Measurements from ENCODE around the gene GSDMA.
A peak's percentile ranks its signal among the peaks of the same experiment; 100 is the strongest.
"Not testable (repeated sequence)": the region's sequence is repeated elsewhere in the genome, so short reads cannot be mapped to it uniquely, and the experiment has no call there.

The GSDMA gene

DNA sequence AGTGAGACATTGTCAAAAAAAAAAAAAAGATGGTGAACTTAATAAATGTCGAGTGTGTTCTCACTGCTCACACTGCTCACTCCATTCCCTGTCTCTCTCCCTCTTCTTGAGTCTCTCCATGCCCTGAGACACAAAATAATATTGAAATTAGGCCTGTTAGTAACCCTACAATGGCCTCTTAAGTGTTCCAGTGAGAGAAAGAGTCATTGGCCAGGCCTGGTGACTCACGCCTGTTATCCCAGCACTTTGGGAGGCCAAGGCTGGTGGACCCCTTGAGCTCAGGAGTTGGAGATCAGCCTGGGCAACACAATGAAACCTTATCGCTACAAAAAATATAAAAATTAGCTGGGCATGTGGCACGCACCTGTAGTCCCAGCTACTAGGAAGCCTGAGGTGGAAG is 36.3 kb downstream of the GSDMA start:
- H2AFZ ChIP-seq (ENCODE audit: low read length, unreplicated experiment), result no peak overlapping the region
- no peak overlapping the region for H3K4me3 ChIP-seq (ENCODE audit: low read depth, low read length)
- H3K27ac ChIP-seq (ENCODE audit: low read depth, low read length), result no peak overlapping the region
- H3K79me2 ChIP-seq (ENCODE audit: control insufficient read depth, insufficient read depth, low read length, unreplicated experiment), result no peaks in the 10 kb centered on the region
- H3K36me3 ChIP-seq (ENCODE audit: insufficient read depth, low read length), result peaks cover 10% of the 10 kb centered on the region; the same call in 1 of the 2 replicates
- no peaks in the 10 kb centered on the region for H3K4me1 ChIP-seq (ENCODE audit: control insufficient read depth, insufficient read depth, low read length, unreplicated experiment)
- no peaks in the 10 kb centered on the region for H3K27me3 ChIP-seq (ENCODE audit: insufficient read depth, low read length)

DNA sequence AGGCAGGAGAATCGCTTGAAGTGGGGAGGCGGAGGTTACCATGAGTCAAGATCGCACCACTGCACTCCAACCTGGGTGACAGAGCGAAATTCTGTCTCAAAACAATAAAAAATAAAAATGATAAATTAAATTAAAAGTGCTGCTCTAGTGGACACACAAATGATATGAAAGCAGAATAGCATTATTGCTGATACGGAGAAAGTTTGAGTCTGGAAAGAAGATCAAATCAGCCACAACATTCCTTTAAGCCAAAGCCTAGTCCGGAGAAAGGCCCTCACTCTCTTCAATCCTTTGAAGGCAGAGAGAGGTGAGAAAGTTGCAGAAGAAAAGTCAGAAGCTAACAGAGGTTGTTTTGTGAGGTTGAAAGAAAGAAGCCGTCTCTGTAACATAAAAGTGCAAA is 37.4 kb downstream of the GSDMA start:
- Histone ChIP-seq H3K4me3 (ENCODE audit: low read depth, low read length) (no peak overlapping the region), H3K27ac (ENCODE audit: low read depth, low read length) (no peak overlapping the region), H2AFZ (ENCODE audit: low read length, unreplicated experiment) (no peak overlapping the region), H3K36me3 (ENCODE audit: insufficient read depth, low read length) (peaks cover 9% of the 10 kb centered on the region; the same call in 1 of the 2 replicates), H3K79me2 (ENCODE audit: control insufficient read depth, insufficient read depth, low read length, unreplicated experiment) (no peaks in the 10 kb centered on the region), H3K27me3 (ENCODE audit: insufficient read depth, low read length) (no peaks in the 10 kb centered on the region), H3K4me1 (ENCODE audit: control insufficient read depth, insufficient read depth, low read length, unreplicated experiment) (no peaks in the 10 kb centered on the region)

DNA sequence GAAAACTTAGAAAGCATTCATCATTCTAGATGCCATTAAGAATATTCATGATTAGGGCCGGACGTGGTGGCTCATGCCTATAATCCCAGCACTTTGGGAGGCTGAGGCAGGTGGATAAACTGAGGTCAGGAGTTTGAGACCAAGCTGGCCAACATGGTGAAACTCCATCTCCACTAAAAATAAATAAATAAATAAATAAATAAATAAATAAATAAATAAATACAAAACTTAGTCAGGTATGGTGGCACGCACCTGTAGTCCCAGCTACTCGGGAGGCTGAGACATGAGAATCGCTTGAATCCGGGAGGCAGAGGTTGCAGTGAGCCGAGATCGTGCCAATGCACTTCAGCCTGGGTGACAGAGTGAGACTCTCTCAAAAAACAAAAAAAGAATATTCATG is 38.5 kb downstream of the GSDMA start:
- H2AFZ ChIP-seq (ENCODE audit: low read length, unreplicated experiment); H3K27me3 ChIP-seq (ENCODE audit: insufficient read depth, low read length); H3K4me1 ChIP-seq (ENCODE audit: control insufficient read depth, insufficient read depth, low read length, unreplicated experiment); H3K79me2 ChIP-seq (ENCODE audit: control insufficient read depth, insufficient read depth, low read length, unreplicated experiment); H3K4me3 ChIP-seq (ENCODE audit: low read depth, low read length); H3K27ac ChIP-seq (ENCODE audit: low read depth, low read length); H3K36me3 ChIP-seq (ENCODE audit: insufficient read depth, low read length): not testable (repeated sequence)

DNA sequence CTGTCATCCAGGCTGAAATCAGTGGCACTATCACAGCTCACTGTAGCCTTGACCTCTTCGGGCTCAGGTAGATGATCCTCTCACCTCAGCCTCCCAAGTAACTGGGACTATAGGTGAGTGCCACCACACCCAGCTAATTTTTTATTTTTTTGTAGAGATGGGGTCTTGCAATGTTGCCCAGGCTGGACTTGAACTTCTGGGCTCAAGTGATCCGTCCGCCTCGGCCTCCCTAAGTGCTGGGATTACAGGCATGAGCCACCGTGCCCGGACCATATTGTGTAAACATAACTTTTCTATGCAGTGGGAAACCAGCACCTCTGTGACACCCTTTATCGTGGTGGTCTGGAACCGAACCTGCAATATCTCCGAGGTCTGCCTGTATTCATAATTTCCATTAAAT is 41.3 kb downstream of the GSDMA start:
- no peak overlapping the region for H3K27ac ChIP-seq (ENCODE audit: low read depth, low read length)
- H3K36me3 ChIP-seq (ENCODE audit: insufficient read depth, low read length), result no peaks in the 10 kb centered on the region
- no peak overlapping the region for H3K4me3 ChIP-seq (ENCODE audit: low read depth, low read length)
- H2AFZ ChIP-seq (ENCODE audit: low read length, unreplicated experiment), result no peak overlapping the region
- no peaks in the 10 kb centered on the region for H3K27me3 ChIP-seq (ENCODE audit: insufficient read depth, low read length)
- H3K79me2 ChIP-seq (ENCODE audit: control insufficient read depth, insufficient read depth, low read length, unreplicated experiment), result no peaks in the 10 kb centered on the region
- no peaks in the 10 kb centered on the region for H3K4me1 ChIP-seq (ENCODE audit: control insufficient read depth, insufficient read depth, low read length, unreplicated experiment)

DNA sequence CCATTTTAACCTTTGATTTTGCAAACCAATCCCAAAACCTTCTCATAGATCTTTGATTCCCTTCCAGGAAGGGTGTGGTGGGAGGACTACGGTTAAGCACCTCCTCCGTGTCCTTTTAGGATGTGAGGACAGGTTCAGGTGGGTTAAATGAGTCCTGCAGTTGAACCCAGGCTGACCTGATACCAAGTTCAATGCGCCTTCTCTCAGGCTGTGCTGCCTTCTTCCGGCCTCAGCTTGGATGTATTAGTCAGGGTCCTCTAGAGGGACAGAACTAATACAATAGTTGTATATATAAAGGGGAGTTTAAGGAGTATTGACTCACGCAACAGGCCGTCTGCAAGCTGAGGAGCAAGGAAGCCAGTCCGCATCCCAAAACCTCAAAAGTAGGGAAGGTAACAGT is 41.9 kb downstream of the GSDMA start:
- Histone ChIP-seq H3K4me1 (ENCODE audit: control insufficient read depth, insufficient read depth, low read length, unreplicated experiment) (no peaks in the 10 kb centered on the region), H3K27me3 (ENCODE audit: insufficient read depth, low read length) (no peaks in the 10 kb centered on the region), H3K27ac (ENCODE audit: low read depth, low read length) (no peak overlapping the region), H3K79me2 (ENCODE audit: control insufficient read depth, insufficient read depth, low read length, unreplicated experiment) (no peaks in the 10 kb centered on the region), H2AFZ (ENCODE audit: low read length, unreplicated experiment) (no peak overlapping the region), H3K4me3 (ENCODE audit: low read depth, low read length) (no peak overlapping the region), H3K36me3 (ENCODE audit: insufficient read depth, low read length) (no peaks in the 10 kb centered on the region)

DNA sequence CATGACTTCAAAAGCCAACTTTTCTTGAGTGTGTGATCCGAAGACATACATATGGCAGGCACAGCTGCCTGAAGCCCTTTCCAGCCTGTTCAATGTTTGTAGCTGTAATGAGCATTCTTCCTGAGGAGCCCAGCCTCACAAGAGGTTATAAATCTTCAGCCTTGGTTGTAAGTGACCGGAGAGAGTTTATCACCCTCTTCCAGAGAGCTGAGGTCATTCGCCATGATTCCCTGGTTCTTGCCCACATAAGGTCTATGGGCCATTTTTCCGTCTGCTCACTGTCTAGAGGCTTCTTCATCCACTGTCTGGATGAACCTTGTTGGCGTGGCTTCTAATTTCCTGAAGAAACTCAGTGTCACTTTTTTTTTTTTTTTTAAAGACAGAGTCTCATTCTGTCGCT is 42.7 kb downstream of the GSDMA start:
- no peaks in the 10 kb centered on the region for H3K27me3 ChIP-seq (ENCODE audit: insufficient read depth, low read length)
- no peak overlapping the region for H3K4me3 ChIP-seq (ENCODE audit: low read depth, low read length)
- H2AFZ ChIP-seq (ENCODE audit: low read length, unreplicated experiment), result no peak overlapping the region
- H3K4me1 ChIP-seq (ENCODE audit: control insufficient read depth, insufficient read depth, low read length, unreplicated experiment), result no peaks in the 10 kb centered on the region
- no peaks in the 10 kb centered on the region for H3K79me2 ChIP-seq (ENCODE audit: control insufficient read depth, insufficient read depth, low read length, unreplicated experiment)
- H3K36me3 ChIP-seq (ENCODE audit: insufficient read depth, low read length), result no peaks in the 10 kb centered on the region
- H3K27ac ChIP-seq (ENCODE audit: low read depth, low read length), result no peak overlapping the region

DNA sequence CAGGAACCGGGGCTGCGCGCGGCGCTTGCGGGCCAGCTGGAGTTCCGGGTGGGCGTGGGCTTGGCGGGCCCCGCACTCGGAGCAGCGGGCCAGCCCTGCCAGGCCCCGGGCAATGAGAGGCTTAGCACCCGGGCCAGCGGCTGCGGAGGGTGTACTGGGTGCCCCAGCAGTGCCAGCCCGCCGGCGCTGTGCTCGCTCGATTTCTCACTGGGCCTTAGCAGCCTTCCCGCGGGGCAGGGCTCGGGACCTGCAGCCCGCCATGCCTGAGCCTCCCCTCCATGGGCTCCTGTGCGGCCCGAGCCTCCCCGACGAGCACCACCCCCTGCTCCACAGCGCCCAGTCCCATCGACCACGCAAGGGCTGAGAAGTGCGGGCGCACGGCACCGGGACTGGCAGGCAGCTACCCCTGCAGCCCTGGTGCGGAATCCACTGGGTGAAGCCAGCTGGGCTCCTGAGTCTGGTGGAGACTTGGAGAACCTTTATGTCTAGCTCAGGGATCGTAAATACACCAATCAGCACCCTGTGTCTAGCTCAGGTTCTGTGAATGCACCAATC is 48.2 kb downstream of the GSDMA start:
- not testable (repeated sequence) for H3K4me3 ChIP-seq (ENCODE audit: low read depth, low read length); H3K79me2 ChIP-seq (ENCODE audit: control insufficient read depth, insufficient read depth, low read length, unreplicated experiment); H3K27ac ChIP-seq (ENCODE audit: low read depth, low read length); H2AFZ ChIP-seq (ENCODE audit: low read length, unreplicated experiment); H3K27me3 ChIP-seq (ENCODE audit: insufficient read depth, low read length); H3K36me3 ChIP-seq (ENCODE audit: insufficient read depth, low read length)
- peaks cover 20% of the 10 kb centered on the region for H3K4me1 ChIP-seq (ENCODE audit: control insufficient read depth, insufficient read depth, low read length, unreplicated experiment)

DNA sequence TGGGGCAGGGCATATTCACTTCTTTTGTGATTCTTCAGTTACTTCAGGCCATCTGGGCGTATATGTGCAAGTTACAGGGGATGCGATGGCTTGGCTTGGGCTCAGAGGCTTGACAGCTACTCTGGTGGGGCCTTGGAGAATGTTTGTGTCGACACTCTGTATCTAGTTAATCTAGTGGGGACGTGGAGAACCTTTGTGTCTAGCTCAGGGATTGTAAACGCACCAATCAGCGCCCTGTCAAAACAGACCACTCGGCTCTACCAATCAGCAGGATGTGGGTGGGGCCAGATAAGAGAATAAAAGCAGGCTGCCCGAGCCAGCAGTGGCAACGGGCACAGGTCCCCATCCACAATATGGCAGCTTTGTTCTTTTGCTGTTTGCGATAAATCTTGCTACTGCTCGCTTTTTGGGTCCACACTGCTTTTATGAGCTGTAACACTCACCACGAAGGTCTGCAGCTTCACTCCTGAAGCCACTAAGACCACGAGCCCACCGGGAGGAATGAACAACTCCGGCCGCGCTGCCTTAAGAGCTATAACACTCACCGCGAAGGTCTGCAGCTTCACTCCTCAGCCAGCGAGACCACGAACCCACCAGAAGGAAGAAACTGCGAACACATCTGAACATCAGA is 49.3 kb downstream of the GSDMA start:
- not testable (repeated sequence) for H3K4me3 ChIP-seq (ENCODE audit: low read depth, low read length); H3K79me2 ChIP-seq (ENCODE audit: control insufficient read depth, insufficient read depth, low read length, unreplicated experiment); H3K27me3 ChIP-seq (ENCODE audit: insufficient read depth, low read length); H3K27ac ChIP-seq (ENCODE audit: low read depth, low read length); H2AFZ ChIP-seq (ENCODE audit: low read length, unreplicated experiment); H3K36me3 ChIP-seq (ENCODE audit: insufficient read depth, low read length)
- peaks cover 29% of the 10 kb centered on the region for H3K4me1 ChIP-seq (ENCODE audit: control insufficient read depth, insufficient read depth, low read length, unreplicated experiment)

DNA sequence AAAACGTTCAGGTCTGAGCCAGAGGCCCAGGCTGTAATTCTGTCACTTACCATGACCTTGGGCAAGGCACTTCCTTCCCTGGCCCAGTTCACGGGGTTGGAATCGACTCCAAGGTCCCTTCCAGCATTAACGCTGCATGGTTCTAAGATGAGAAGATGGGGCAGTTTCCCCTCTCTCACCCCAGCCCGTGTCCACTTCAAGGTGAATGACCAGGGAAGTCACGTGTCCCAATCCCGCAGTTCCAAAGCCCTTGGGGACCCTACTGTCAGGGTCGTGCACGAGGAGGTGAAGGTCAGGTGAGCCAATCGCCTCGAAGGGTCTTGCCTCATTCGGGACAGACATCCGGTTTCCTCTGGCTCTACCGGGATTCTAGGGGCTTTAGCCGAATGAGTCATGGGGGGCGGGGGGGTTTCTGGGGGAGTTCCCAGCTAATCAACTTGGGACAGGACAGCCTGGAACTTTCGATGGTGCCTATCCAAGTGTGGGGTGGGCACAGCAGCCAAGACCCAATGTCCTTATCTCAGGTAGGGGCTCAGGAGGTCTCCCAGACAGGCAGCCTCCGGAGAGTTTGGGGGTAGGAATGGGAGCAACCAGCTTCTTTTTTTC is 51.7 kb downstream of the GSDMA start:
- Histone ChIP-seq H3K36me3 (ENCODE audit: insufficient read depth, low read length) (no peaks in the 10 kb centered on the region), H3K27ac (ENCODE audit: low read depth, low read length) (peak overlapping the region; percentile 79), H2AFZ (ENCODE audit: low read length, unreplicated experiment) (no peak overlapping the region), H3K4me3 (ENCODE audit: low read depth, low read length) (peak overlapping the region; percentile 10; the same call in 1 of the 2 replicates), H3K79me2 (ENCODE audit: control insufficient read depth, insufficient read depth, low read length, unreplicated experiment) (no peaks in the 10 kb centered on the region), H3K4me1 (ENCODE audit: control insufficient read depth, insufficient read depth, low read length, unreplicated experiment) (peaks cover 52% of the 10 kb centered on the region), H3K27me3 (ENCODE audit: insufficient read depth, low read length) (no peaks in the 10 kb centered on the region)

DNA sequence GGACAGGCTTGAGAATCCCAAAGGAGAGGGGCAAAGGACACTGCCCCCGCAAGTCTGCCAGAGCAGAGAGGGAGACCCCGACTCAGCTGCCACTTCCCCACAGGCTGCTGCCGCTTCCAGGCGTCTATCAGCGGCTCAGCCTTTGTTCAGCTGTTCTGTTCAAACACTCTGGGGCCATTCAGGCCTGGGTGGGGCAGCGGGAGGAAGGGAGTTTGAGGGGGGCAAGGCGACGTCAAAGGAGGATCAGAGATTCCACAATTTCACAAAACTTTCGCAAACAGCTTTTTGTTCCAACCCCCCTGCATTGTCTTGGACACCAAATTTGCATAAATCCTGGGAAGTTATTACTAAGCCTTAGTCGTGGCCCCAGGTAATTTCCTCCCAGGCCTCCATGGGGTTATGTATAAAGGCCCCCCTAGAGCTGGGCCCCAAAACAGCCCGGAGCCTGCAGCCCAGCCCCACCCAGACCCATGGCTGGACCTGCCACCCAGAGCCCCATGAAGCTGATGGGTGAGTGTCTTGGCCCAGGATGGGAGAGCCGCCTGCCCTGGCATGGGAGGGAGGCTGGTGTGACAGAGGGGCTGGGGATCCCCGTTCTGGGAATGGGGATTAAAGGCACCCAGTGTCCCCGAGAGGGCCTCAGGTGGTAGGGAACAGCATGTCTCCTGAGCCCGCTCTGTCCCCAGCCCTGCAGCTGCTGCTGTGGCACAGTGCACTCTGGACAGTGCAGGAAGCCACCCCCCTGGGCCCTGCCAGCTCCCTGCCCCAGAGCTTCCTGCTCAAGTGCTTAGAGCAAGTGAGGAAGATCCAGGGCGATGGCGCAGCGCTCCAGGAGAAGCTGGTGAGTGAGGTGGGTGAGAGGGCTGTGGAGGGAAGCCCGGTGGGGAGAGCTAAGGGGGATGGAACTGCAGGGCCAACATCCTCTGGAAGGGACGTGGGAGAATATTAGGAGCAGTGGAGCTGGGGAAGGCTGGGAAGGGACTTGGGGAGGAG is 52.5 kb downstream of the GSDMA start, which contains the start of gene CSF3:
Gene CSF3, plus strand, starts transcription at position 436 of the 993 bp plus-strand sequence. Its CDS starts 35 bp downstream, at position 471.
- H3K79me2 ChIP-seq (ENCODE audit: control insufficient read depth, insufficient read depth, low read length, unreplicated experiment), result peaks cover 2% of the 10 kb centered on the region
- H3K27ac ChIP-seq (ENCODE audit: low read depth, low read length), result peak within 1 kb of the TSS; percentile 79
- H2AFZ ChIP-seq (ENCODE audit: low read length, unreplicated experiment), result no peak within 1 kb of the TSS
- H3K36me3 ChIP-seq (ENCODE audit: insufficient read depth, low read length), result no peaks in the 10 kb centered on the region
- H3K27me3 ChIP-seq (ENCODE audit: insufficient read depth, low read length), result no peaks in the 10 kb centered on the region
- H3K4me3 ChIP-seq (ENCODE audit: low read depth, low read length), result peak within 1 kb of the TSS; percentile 11; the same call in 1 of the 2 replicates
- H3K4me1 ChIP-seq (ENCODE audit: control insufficient read depth, insufficient read depth, low read length, unreplicated experiment), result peaks cover 60% of the 10 kb centered on the region

Data from ACC112 (cell line).